GM18505 (cell line): ENCODE data around the gene PPME1.

Experiments
- ATAC-seq: cut with Tn5 transposase; IDR thresholded peaks from one replicate; pipeline ENCODE4 v1.9.1; 2021; ENCODE audit not compliant: unreplicated experiment
- POLR2A ChIP-seq: IDR thresholded peaks from 4 replicates; pipeline ENCODE4 v1.6.1; 2011; ENCODE audit warnings: borderline replicate concordance; ENCODE audit not compliant: insufficient read depth, insufficient read length; ENCODE audit errors: extremely low read depth

The PPME1 gene

DNA sequence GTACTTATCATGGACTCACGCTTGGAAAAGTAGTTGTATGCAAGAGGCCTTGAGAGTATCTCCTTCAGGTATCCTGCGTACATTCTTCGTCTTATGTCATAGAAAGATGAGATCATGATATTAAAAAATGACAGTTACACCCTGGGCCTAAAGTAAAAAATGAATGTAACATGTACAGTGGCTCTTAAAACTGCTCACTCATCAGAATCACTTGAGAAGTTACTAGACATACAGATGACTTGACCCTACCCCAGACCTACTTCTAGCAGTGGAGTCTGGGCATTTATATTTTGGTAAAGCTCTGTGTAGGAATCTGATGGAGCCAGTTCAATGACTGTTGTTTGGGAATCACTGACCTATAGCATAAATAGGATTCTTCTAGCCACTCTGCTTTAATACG is 54.5 kb downstream of the PPME1 start:
- ATAC-seq: no peak
- TF ChIP-seq POLR2A: no peak

GRCh38 chr11:74226907-74227306 is 55.8 kb downstream of the PPME1 start:
- no peak for ATAC-seq
- TF ChIP-seq POLR2A: no peak

DNA sequence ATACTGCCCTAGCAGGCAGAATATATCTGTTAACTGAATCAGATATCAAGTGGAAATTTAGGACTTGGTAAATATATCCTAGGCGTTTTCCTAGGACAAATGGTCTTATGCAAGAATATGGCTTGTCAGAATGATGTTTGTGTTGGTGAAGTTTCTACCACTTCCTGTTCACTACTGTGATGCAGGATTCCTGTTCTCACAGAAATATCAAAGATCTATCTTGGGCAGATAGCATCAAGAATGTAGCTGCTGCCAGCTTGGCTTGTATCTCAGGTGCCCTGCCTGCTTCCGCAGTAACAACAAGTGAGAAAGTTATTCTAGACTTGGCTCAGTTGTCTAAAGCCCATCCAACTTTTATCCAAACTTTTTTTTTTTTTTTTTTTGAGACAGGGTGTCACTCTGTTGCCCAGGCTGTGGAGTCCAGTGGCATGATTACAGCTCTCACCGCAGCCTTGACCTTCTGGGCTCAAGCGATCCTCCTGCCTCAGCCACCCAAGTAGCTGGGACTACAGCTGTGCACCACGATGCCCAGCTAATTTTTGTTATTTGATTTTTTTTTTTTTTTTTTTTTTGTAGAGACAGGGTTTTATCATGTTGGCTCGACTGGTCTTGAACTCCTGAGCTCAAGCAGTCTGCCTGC is 61.3 kb downstream of the PPME1 start:
- no peak for ATAC-seq
- no peak for TF ChIP-seq POLR2A

GRCh38 chr11:74233683-74234082 is 62.6 kb downstream of the PPME1 start:
- TF ChIP-seq POLR2A: no peak
- no peak for ATAC-seq

DNA sequence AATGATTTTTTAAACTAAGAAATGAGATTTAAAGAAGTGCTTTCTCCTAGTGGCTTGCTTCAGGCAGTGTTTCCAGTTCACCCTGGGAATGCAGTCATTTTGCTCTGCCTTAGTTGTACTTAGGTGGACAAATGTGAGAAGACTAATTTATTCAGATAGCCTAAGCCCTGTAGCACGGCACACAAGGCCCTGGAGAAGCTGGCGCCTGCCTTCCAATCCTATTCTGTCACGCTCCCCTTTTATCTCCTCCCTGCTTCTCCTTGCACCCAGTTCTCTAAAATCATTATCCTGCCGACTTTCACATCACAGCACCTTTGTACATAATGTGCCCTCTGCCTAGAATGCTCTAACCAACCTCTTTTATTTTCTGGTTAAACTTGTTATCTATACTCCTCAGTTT is 64.0 kb downstream of the PPME1 start:
- no peak for TF ChIP-seq POLR2A
- ATAC-seq: no peak

DNA sequence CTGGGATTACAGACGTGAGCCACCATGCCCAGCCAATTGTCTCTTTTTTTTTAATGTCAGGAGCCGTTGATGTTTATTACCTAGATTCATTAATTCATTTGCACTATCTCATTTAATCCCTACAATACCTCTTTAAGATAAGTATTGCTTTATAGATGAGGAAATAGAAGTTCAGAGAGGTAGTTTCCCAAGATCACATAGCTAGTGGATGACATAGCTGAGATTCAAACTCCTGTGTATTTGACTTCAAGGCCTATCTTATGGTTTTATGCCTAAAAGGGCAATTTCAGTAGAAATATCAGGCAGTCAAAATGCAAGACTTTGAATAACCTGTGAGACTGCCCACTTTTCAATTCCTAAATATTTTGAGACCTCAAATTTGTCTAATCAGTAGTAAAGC is 66.5 kb downstream of the PPME1 start:
- ATAC-seq: no peak
- no peak for TF ChIP-seq POLR2A

DNA sequence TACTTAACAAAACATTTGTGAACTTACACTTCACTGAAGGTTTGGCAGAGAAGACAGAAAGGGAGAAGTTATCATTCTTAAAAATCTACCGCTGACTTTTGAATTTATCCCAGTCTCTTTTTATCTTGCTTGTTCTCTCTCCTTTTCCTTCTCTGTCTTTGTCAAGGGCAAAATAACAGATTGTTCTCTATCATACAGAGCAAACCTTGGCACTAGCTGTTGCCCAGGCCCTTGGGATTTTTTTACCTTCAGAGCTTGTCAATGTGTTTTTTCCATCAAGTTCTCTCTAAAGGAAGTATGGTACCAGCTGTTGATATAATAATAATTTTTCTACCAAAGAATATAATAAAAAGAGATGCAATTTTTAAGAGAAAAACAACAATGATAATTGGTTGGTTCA is 67.2 kb downstream of the PPME1 start:
- ATAC-seq: no peak
- no peak for TF ChIP-seq POLR2A

GRCh38 chr11:74248469-74248868 is 77.4 kb downstream of the PPME1 start:
- ATAC-seq: no peak
- TF ChIP-seq POLR2A: no peak

GRCh38 chr11:74249496-74249895 is 78.4 kb downstream of the PPME1 start:
- ATAC-seq: no peak
- TF ChIP-seq POLR2A: no peak

DNA sequence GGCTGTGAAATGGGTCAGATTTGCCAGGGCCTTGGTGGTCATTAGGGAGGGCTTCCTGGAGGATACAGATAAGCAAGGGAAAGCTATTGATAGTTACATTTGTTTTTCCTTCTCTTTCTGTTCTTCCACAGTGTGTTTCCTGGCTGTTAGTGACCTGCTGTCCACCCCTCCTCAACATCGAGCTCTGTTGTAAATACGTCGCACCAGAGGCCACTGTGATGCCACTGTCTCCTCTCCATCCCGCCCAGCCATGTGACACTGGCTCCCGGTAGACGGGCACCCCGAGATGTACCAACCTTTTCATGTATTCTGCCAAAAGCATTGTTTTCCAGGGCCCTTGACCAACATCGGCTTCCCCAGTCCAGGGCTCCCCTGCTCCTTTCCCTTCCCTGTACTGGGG is 82.3 kb downstream of the PPME1 start:
- TF ChIP-seq POLR2A: no peak
- ATAC-seq: no peak

DNA sequence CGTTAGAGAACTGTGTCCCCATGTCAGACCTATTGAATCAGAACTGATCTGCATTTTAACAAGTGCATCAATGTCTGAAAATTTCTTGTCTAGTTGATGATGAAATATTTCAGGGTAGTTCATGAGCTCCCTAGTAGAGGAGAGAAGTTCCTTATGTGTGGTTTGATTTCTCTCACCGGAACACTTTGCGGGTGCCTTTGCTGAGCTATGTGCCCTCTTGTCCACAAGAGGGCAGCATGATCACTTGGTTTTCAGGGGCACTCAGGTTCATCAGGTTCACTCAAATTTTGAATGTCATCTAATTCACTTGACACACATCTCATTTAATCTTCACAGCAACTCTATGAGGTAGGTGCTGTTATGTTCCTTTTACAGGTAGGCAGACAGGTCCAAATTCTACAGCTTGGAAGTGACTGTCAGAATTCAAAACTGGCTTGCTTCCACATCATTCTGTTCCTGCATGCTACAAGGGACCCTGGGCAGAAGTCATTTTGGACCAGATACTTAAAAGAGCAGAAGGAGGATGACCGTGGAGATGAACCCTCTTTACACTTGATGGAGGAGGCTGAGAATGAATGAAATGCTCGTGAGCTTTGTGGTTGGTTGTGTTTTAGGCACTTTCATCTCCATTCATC is 84.8 kb downstream of the PPME1 start:
- no peak for ATAC-seq
- no peak for TF ChIP-seq POLR2A

GRCh38 chr11:74256378-74257133 is 85.5 kb downstream of the PPME1 start:
- no peak for TF ChIP-seq POLR2A
- no peak for ATAC-seq

GRCh38 chr11:74257959-74258553 is 87.0 kb downstream of the PPME1 start:
- TF ChIP-seq POLR2A: no peak
- ATAC-seq: no peak

- ATAC-seq: no peak
- no peak for TF ChIP-seq POLR2A
Observed at GRCh38 chr11:74262725-74263124, 91.6 kb downstream of the PPME1 start.

DNA sequence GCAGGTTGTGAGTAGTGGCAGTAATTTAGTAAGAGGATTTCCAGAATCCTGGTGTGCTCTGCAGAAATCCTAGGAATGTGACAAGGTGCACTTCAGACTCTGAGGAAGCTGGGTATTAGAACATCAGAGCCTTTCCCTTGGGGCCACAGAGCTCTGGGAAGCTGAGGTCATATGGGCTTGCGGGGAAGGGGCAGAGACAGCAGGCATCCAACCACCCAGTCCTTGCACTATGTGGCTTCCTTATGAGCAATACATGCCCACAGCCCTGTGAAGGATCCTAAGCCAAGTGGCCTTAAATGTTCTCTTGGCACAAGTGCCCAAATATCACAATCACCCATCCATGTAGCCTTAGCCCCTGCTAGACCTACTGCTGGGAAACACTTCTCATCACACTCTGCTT is 94.2 kb downstream of the PPME1 start:
- no peak for TF ChIP-seq POLR2A

GRCh38 chr11:74267014-74267413 is 95.9 kb downstream of the PPME1 start:
- TF ChIP-seq POLR2A: no peak
- no peak for ATAC-seq

More for the DNA sequence above, 94.2 kb downstream of the PPME1 start:
- no peak for ATAC-seq
